PFSK-1 (cell line): ENCODE measurements around the gene ANKFN1.

ENCODE experiments used
- POLR2AphosphoS5 ChIP-seq: IDR thresholded peaks from 2 replicates; pipeline ENCODE4 v1.6.1; 2012; ENCODE audit warnings: low read depth, mild to moderate bottlenecking, control low read depth, low read length, moderate library complexity
- SIN3A ChIP-seq: IDR thresholded peaks from 2 replicates; pipeline ENCODE4 v1.6.1; 2012; ENCODE audit warnings: mild to moderate bottlenecking, low read length, moderate library complexity, borderline replicate concordance; ENCODE audit not compliant: insufficient read depth

- no peak for TF ChIP-seq POLR2AphosphoS5
- TF ChIP-seq SIN3A = no peak
Observed at GRCh38 chr17:56545930-56546329, 392.7 kb downstream of the ANKFN1 start.
